ENCODE results near the gene FGGY.

- TF ChIP-seq CTCF (conservative IDR thresholded peaks at IDR 0.05 in 1 of 2, IDR thresholded peaks at IDR 0.05 in 1 of 2; ENCODE audit: extremely low read depth in 1 of 2, insufficient read depth in 1 of 2, low read depth in 1 of 2, low read length in 2 of 2) (no peak), EZH2 (IDR thresholded peaks at IDR 0.05; ENCODE audit: borderline replicate concordance, low read length) (no peak)
Observed at GRCh38 chr1:59305188-59305587, 8.3 kb downstream of the FGGY start.
